H1 (cell line): ENCODE data around the gene COASY. TPM values are rescaled to one million over a fixed set of nuclear protein-coding genes. Genes with fewer than 3 reads are reported as not detected.

Source experiments
- CTCF ChIA-PET: fragments of 300-600 bp; sonication (Branson Sonifier 250); formaldehyde crosslinking; loops from one replicate; lab custom pipeline; 2021; ENCODE audit not compliant: partially characterized antibody; lab: Charles Lee
- POLR2A ChIA-PET: fragments of 300-600 bp; sonication (Branson Sonifier 250); formaldehyde crosslinking; loops from one replicate; lab custom pipeline; 2021; ENCODE audit warnings: inconsistent platforms; ENCODE audit not compliant: partially characterized antibody; lab: Charles Lee
- DNase-seq, 2 experiments: peaks; one replicate each; pipeline versions ENCODE4 v3.0.0 to v3.0.0-alpha.2; 2010 to 2022; ENCODE audit warnings: low spot score in 2 of 2, low read depth in 1 of 2, mixed read lengths in 1 of 2
- FAIRE-seq: peaks from 2 replicates; lab custom pipeline; 2011; peaks lifted over from hg19 to GRCh38; lab: Jason Lieb, UNC
- H2AFZ ChIP-seq: 2 replicates; pipeline ENCODE4 v1.8.1; 2012; ENCODE audit warnings: low read length, inconsistent platforms
- H2AK5ac ChIP-seq: 2 replicates; pipeline ENCODE4 v1.6.1; 2013; ENCODE audit warnings: low read depth, low read length
- H2BK120ac ChIP-seq: replicated peaks from 2 replicates; pipeline ENCODE3; 2013; ENCODE audit warnings: low read depth, low read length, inconsistent platforms
- H2BK12ac ChIP-seq: 2 replicates; pipeline ENCODE4 v1.6.1; 2013; ENCODE audit warnings: low read depth, low read length
- H2BK15ac ChIP-seq: 2 replicates; pipeline ENCODE4 v1.6.1; 2013; ENCODE audit warnings: low read length
- H2BK20ac ChIP-seq: 2 replicates; pipeline ENCODE4 v1.6.1; 2013; ENCODE audit warnings: low read length
- H2BK5ac ChIP-seq: 2 replicates; pipeline ENCODE4 v1.6.1; 2013; ENCODE audit warnings: low read depth, low read length
- H3K14ac ChIP-seq: 2 replicates; pipeline ENCODE4 v1.6.1; 2013; ENCODE audit warnings: inconsistent platforms; ENCODE audit not compliant: insufficient read length
- H3K18ac ChIP-seq: 2 replicates; pipeline ENCODE4 v1.6.1; 2013; ENCODE audit warnings: low read length; ENCODE audit errors: extremely low read depth
- H3K23ac ChIP-seq: 2 replicates; pipeline ENCODE4 v1.6.1; 2013; ENCODE audit warnings: inconsistent platforms; ENCODE audit not compliant: insufficient read length
- H3K23me2 ChIP-seq: 2 replicates; pipeline ENCODE4 v1.6.1; 2013; ENCODE audit warnings: low read depth, low read length
- H3K27ac ChIP-seq: 2 replicates; pipeline ENCODE4 v1.6.1; 2011; ENCODE audit warnings: low read depth, low read length, inconsistent platforms
- H3K27me3 ChIP-seq, 4 experiments: replicated peaks in 1 of 4; 1 replicate in 1 of 4; 2 replicates in 3 of 4; pipeline versions ENCODE4 v1.6.1 to v1.8.1; 2011 to 2013; ENCODE audit warnings: low read length in 3 of 4, mild to moderate bottlenecking in 3 of 4, inconsistent platforms in 2 of 4, mixed read lengths in 2 of 4, moderate library complexity in 1 of 4; ENCODE audit not compliant: control insufficient read depth in 3 of 4, insufficient read depth in 3 of 4; ENCODE audit errors: extremely low read depth in 1 of 4
- H3K36me3 ChIP-seq, 4 experiments: 2 replicates each; pipeline versions ENCODE4 v1.6.1 to v1.8.1; 2011 to 2013; ENCODE audit warnings: mild to moderate bottlenecking in 4 of 4, low read length in 3 of 4, moderate library complexity in 2 of 4, control low read depth in 1 of 4, inconsistent platforms in 1 of 4; ENCODE audit not compliant: insufficient read depth in 4 of 4, control insufficient read depth in 2 of 4
- H3K4ac ChIP-seq: replicated peaks from 2 replicates; pipeline ENCODE3; 2013; ENCODE audit warnings: low read length, low read depth, mixed read lengths, inconsistent platforms; ENCODE audit not compliant: insufficient read length
- H3K4me1 ChIP-seq, 4 experiments: replicated peaks in 1 of 4; 1 replicate in 1 of 4; 2 replicates in 3 of 4; pipeline versions ENCODE4 v1.6.1 to v1.8.1; 2011 to 2013; ENCODE audit warnings: low read length in 3 of 4, inconsistent platforms in 2 of 4, mixed read lengths in 1 of 4; ENCODE audit not compliant: insufficient read depth in 4 of 4, control insufficient read depth in 3 of 4
- H3K4me2 ChIP-seq, 2 experiments: 2 replicates each; pipeline versions ENCODE4 v1.6.1 to v1.8.1; 2011 to 2013; ENCODE audit warnings: low read depth in 2 of 2, low read length in 2 of 2, control low read depth in 1 of 2, inconsistent platforms in 1 of 2, mild to moderate bottlenecking in 1 of 2; ENCODE audit not compliant: insufficient read depth in 1 of 2
- H3K4me3 ChIP-seq, 4 experiments: fragments of 200-600, 300-600 bp in 1 of 4; sonication (generic), shearing (Covaris generic), sonication (Bioruptor Twin) in 1 of 4; 2 replicates each; pipeline versions ENCODE4 v1.5.1 to v1.8.1; 2011 to 2016; ENCODE audit warnings: low read length in 4 of 4, low read depth in 3 of 4, control low read depth in 2 of 4, inconsistent platforms in 2 of 4, mild to moderate bottlenecking in 2 of 4, mixed read lengths in 1 of 4, moderate library complexity in 1 of 4; ENCODE audit not compliant: insufficient read depth in 2 of 4; ENCODE audit errors: extremely low read depth in 1 of 4
- H3K56ac ChIP-seq: replicated peaks from 2 replicates; pipeline ENCODE3; 2013; ENCODE audit warnings: low read depth, mild to moderate bottlenecking, mixed read lengths, low read length, inconsistent platforms; ENCODE audit not compliant: insufficient read length
- H3K79me1 ChIP-seq: 2 replicates; pipeline ENCODE4 v1.6.1; 2013; ENCODE audit warnings: low read depth, low read length, control low read depth
- H3K79me2 ChIP-seq, 2 experiments: 2 replicates each; pipeline versions ENCODE4 v1.6.1 to v1.8.1; 2012 to 2013; ENCODE audit warnings: low read length in 2 of 2, mild to moderate bottlenecking in 2 of 2, inconsistent platforms in 1 of 2; ENCODE audit not compliant: insufficient read depth in 2 of 2, control insufficient read depth in 1 of 2
- H3K9ac ChIP-seq, 4 experiments: replicated peaks in 1 of 4; 1 replicate in 1 of 4; 2 replicates in 3 of 4; pipeline versions ENCODE4 v1.6.1 to v1.8.1; 2011 to 2013; ENCODE audit warnings: low read depth in 3 of 4, low read length in 3 of 4, control low read depth in 2 of 4, mild to moderate bottlenecking in 2 of 4, moderate library complexity in 2 of 4, inconsistent platforms in 1 of 4; ENCODE audit errors: extremely low read depth in 1 of 4
- H3K9me3 ChIP-seq, 2 experiments: 2 replicates each; pipeline versions ENCODE4 v1.6.1 to v1.8.1; 2012 to 2013; ENCODE audit warnings: mild to moderate bottlenecking in 2 of 2, moderate library complexity in 2 of 2, control low read depth in 1 of 2, inconsistent platforms in 1 of 2, low read depth in 1 of 2, low read length in 1 of 2, mixed read lengths in 1 of 2; ENCODE audit not compliant: insufficient read depth in 2 of 2
- H4K20me1 ChIP-seq, 2 experiments: replicated peaks in 1 of 2; 2 replicates each; pipeline versions ENCODE3 to v1.8.1; 2011 to 2013; ENCODE audit warnings: inconsistent platforms in 2 of 2, low read length in 2 of 2, mild to moderate bottlenecking in 1 of 2; ENCODE audit not compliant: insufficient read depth in 2 of 2, control insufficient read depth in 1 of 2
- H4K5ac ChIP-seq: 2 replicates; pipeline ENCODE4 v1.6.1; 2013; ENCODE audit warnings: low read length, low read depth, mixed read lengths, inconsistent platforms; ENCODE audit not compliant: insufficient read length
- H4K8ac ChIP-seq: 2 replicates; pipeline ENCODE4 v1.8.0; 2013; ENCODE audit warnings: mild to moderate bottlenecking, moderate library complexity, low read length, inconsistent platforms; ENCODE audit not compliant: insufficient read depth; ENCODE audit errors: extremely low read depth
- H4K91ac ChIP-seq: replicated peaks from 2 replicates; pipeline ENCODE3; 2013; ENCODE audit warnings: low read length, mixed read lengths, inconsistent platforms; ENCODE audit not compliant: insufficient read length
- CTCF ChIP-seq, 3 experiments: IDR thresholded peaks; 1 replicate in 2 of 3; 2 replicates in 1 of 3; pipeline versions ENCODE4 v1.5.1 to v1.6.1; 2011; ENCODE audit warnings: low read length in 3 of 3, mild to moderate bottlenecking in 3 of 3, inconsistent platforms in 2 of 3, low read depth in 1 of 3, moderate library complexity in 1 of 3; ENCODE audit not compliant: insufficient read depth in 1 of 3; ENCODE audit errors: control extremely low read depth in 1 of 3
- EZH2 ChIP-seq: fragments of 200-600 bp; sonication (generic); IDR thresholded peaks from 2 replicates; pipeline ENCODE4 v1.7.1; 2012; ENCODE audit warnings: low read depth, mild to moderate bottlenecking, moderate library complexity, low read length, inconsistent platforms; ENCODE audit not compliant: severe bottlenecking
- KDM5A ChIP-seq: fragments of 200-600 bp; IDR thresholded peaks from 2 replicates; pipeline ENCODE4 v1.7.1; 2012; ENCODE audit warnings: mild to moderate bottlenecking, low read length, inconsistent platforms, mixed read lengths
- PHF8 ChIP-seq: fragments of 200-600 bp; sonication (generic); conservative IDR thresholded peaks from 2 replicates; pipeline ENCODE4 v1.7.1; 2012; ENCODE audit warnings: low read depth, mild to moderate bottlenecking, inconsistent platforms, low read length, moderate library complexity
- POLR2AphosphoS5 ChIP-seq: IDR thresholded peaks from 2 replicates; pipeline ENCODE4 v1.6.1; 2011; ENCODE audit warnings: low read depth, low read length
- RNF2 ChIP-seq: fragments of 200-900, 300-1000 bp; sonication (generic); IDR thresholded peaks from 2 replicates; pipeline ENCODE4 v1.7.1; 2016; ENCODE audit warnings: borderline replicate concordance, low read depth, mild to moderate bottlenecking, antibody characterized with exemption, low read length; ENCODE audit not compliant: poor library complexity, severe bottlenecking; ENCODE audit errors: missing control alignments
- TBP ChIP-seq: IDR thresholded peaks from 2 replicates; pipeline ENCODE4 v1.6.1; 2011; ENCODE audit warnings: low read depth, low read length, improper control_type of control experiment
- USF2 ChIP-seq: IDR thresholded peaks from 2 replicates; pipeline ENCODE4 v1.6.1; 2011; ENCODE audit warnings: low read length, improper control_type of control experiment
- WGBS, 2 experiments: shearing (Covaris generic) in 1 of 2; methylation state at CpG; one replicate each; pipeline versions ENCODE4 v1.1.6 to v1.1.7; 2013 to 2015; ENCODE audit warnings: low lambda C conversion rate in 2 of 2, mixed read lengths in 2 of 2, inconsistent platforms in 1 of 2, low coverage in 1 of 2, missing lambda C conversion rate in 1 of 2; ENCODE audit not compliant: insufficient replicate concordance in 2 of 2, insufficient coverage in 1 of 2, insufficient read length in 1 of 2; ENCODE audit errors: extremely low coverage in 1 of 2, missing lambda C conversion rate in 1 of 2; 5-methylcytosine and 5-hydroxymethylcytosine counted together
- polyA plus RNA-seq, 7 experiments: library from polyadenylated mRNA; depleted of rRNA in 3 of 7; stranded (reverse) in 5 of 7; unstranded in 2 of 7; fragments of >200 nt in 5 of 7; fragments of 200-250 nt in 2 of 7; gene quantifications; 1 replicate in 5 of 7; 2 replicates in 1 of 7; 4 replicates in 1 of 7; pipeline versions ENCODE4 v1.2.1 to v1.2.3, GENCODE V29; 2011 to 2013; ENCODE audit warnings: missing spikeins in 2 of 7, mixed read lengths in 2 of 7
- total RNA-seq: library from RNA; stranded (reverse); fragmentation: NEBNext Ultra II Directional; extraction: Animal tissue kit (Norgen Biotek cat#: 25700); gene quantifications from 2 replicates; pipeline ENCODE4 v1.2.1, GENCODE V29; 2021

COASY gene
- total and polyA plus RNA-seq, 2 of the 8 experiments (the other 6 are each of a cell fraction or from before 2014, with no cell fraction given): 64.5 to 100 TPM

- H3K4me3 ChIP-seq: no peak overlapping the region
- H3K27me3 ChIP-seq: no peaks in the 10 kb centered on the region; a peak in 4 of 7 replicates
- H3K79me2 ChIP-seq: no peaks in the 10 kb centered on the region
- H2BK120ac ChIP-seq: no peak overlapping the region
- no peak overlapping the region for H4K8ac ChIP-seq
- 90% methylated on average over 9 of the region's 9 CpGs; no CpG with 5 or more reads in 1 of the 2 experiments for WGBS, 2 experiments
- no peak overlapping the region for H2BK15ac ChIP-seq
- no peak overlapping the region for H3K4me2 ChIP-seq
- no peak overlapping the region for H3K9ac ChIP-seq
- no peak overlapping the region for H2BK5ac ChIP-seq
- no peak overlapping the region for H2BK20ac ChIP-seq
- no peak overlapping the region for H3K18ac ChIP-seq
- peaks cover 6 to 18% (median 15%) of the 10 kb centered on the region in 4 experiments for H3K4me1 ChIP-seq
- H3K27ac ChIP-seq: no peak overlapping the region
- no peak overlapping the region for H3K23ac ChIP-seq
- no peak for FAIRE-seq
- H2AFZ ChIP-seq: no peak overlapping the region
- CTCF ChIA-PET: interaction anchor here (0.7 to 5.8 kb wide), 36 partner anchors 10 to 383 kb away, joined by 3 to 69 read pairs (median 4); partner anchors contain the start of genes CAVIN1 and NAGLU
- no peak for DNase-seq
- H4K91ac ChIP-seq: no peak overlapping the region
- no peak overlapping the region for H2BK12ac ChIP-seq
- no peak overlapping the region for H3K56ac ChIP-seq
- no peak overlapping the region for H4K5ac ChIP-seq
- POLR2A ChIA-PET: interaction anchor here (1.1 kb wide), 1 partner anchor 95 kb away, joined by 5 read pairs; the partner anchor contains the start of gene CAVIN1
- no peak overlapping the region for H3K4ac ChIP-seq
- H3K79me1 ChIP-seq: no peaks in the 10 kb centered on the region
- no peak overlapping the region for H3K14ac ChIP-seq
- H4K20me1 ChIP-seq: peaks cover 2 to 7% of the 10 kb centered on the region in 2 experiments
- no peak overlapping the region for H2AK5ac ChIP-seq
- H3K23me2 ChIP-seq: no peaks in the 10 kb centered on the region
- H3K36me3 ChIP-seq: peaks cover 4 to 13% (median 6%) of the 10 kb centered on the region in 4 experiments; a peak in 5 of 8 replicates
- H3K9me3 ChIP-seq: no peaks in the 10 kb centered on the region
- TF ChIP-seq USF2: no peak
- TF ChIP-seq RNF2: no peak
- TF ChIP-seq TBP: no peak
- no peak for TF ChIP-seq EZH2
- no peak for TF ChIP-seq POLR2AphosphoS5
- TF ChIP-seq CTCF (IDR thresholded peaks at IDR 0.05; ENCODE audit: control extremely low read depth in 1 of 3, insufficient read depth in 1 of 3, low read depth in 1 of 3, low read length in 3 of 3): no peak
- no peak for TF ChIP-seq PHF8
- TF ChIP-seq KDM5A: no peak
Observed at GRCh38 chr17:42518046-42518754, 43.7 kb upstream of the COASY start.
